ENCODE data around the gene COLEC11. TPM values are rescaled to one million over a fixed set of nuclear protein-coding genes. Genes with fewer than 3 reads are reported as not detected.
A peak's percentile ranks its signal among the peaks of the same experiment; 100 is the strongest.

Gene COLEC11
- total and polyA plus RNA-seq, 2 of the 13 experiments (the other 11 are each of a cell fraction or from before 2014, with no cell fraction given), result 1.5 to 3.0 TPM

DNA sequence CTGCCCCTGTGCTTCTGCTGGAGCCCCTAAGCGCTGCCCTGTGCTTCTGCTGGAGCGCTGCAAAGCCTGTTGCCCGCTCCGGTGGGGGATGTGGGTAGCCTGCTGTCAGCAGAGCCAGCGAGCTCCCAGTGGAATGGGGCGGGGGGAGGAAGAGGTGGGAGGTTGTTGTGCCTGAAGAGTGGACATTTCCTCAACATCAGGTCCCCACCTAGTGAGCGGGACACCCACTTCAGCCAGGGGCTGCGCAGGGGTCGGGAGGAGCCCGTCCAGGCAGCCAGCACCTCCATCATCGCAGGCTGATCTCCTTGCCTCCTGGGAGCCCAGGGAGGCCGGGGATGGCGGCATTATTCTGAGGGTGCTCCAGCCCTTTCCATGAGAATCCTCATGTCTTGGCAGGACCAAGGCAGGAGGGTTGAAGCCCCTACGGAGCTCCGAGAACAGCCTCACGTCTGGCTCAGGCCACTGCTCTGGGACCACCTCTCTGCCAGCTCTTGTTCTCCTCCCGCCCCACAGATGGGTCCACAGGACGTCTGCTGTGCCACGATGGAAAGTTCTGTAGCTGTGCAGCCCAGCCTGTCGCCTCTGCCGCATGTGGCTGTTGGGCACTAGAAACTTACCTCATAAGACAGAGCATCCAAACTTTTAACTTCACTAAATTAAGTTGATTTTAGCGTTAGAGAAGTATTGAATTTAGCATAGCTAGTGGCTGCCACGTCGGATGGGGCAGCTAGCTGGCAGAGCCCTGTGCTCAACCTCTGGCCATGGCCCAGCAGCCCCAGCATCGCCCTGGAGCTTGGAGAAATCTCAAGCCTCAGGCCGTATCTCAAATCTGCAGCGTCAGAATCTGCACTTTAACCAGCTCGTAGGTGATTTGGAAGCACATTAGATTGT, 61.2 kb downstream of the COLEC11 start:
- in situ Hi-C loops (cut with HindIII; ENCODE audit: extremely low pct_ligation_motif_present, low pct_unique_long_range_greater_than_20kb), result no loop called here
- no TSS peak for BruUV-seq (replicated peaks)
- CTCF ChIA-PET (ENCODE audit: low intra/inter-chr PET ratio, low total read pairs), result no interaction called here
- no peak for TF ChIP-seq ZNF558 (CRISPR knock-in tag; IDR thresholded peaks at IDR 0.05; ENCODE audit: borderline replicate concordance)
- TF ChIP-seq GZF1 (CRISPR knock-in tag; IDR thresholded peaks at IDR 0.05), result 0 out of 2 replicates have a peak, but pooled peaks have one; percentile 36
- 0 out of 2 replicates have a peak, but pooled peaks have one; percentile 73 for TF ChIP-seq KLF13 (CRISPR knock-in tag; IDR thresholded peaks at IDR 0.05)
- TF ChIP-seq DNMT3B (CRISPR knock-in tag; conservative IDR thresholded peaks at IDR 0.05), result no peak
- peak; percentile 66; the same call in 1 of the 2 replicates for TF ChIP-seq ZNF589 (CRISPR knock-in tag; conservative IDR thresholded peaks at IDR 0.05)
- 0 out of 2 replicates have a peak, but pooled peaks have one; percentile 79 for TF ChIP-seq ZNF598 (CRISPR knock-in tag; IDR thresholded peaks at IDR 0.05; ENCODE audit: borderline replicate concordance)
- 0 out of 2 replicates have a peak, but pooled peaks have one; percentile 63 for TF ChIP-seq GLI4 (CRISPR knock-in tag; IDR thresholded peaks at IDR 0.05; ENCODE audit: borderline replicate concordance)
- no peak for TF ChIP-seq RAD51 (IDR thresholded peaks at IDR 0.05; ENCODE audit: borderline replicate concordance)
- TF ChIP-seq TAF1 (CRISPR knock-in tag; IDR thresholded peaks at IDR 0.05), result no peak
- 0 out of 2 replicates have a peak, but pooled peaks have one; percentile 44 for TF ChIP-seq ZNF572 (CRISPR knock-in tag; IDR thresholded peaks at IDR 0.05)
- no peak for TF ChIP-seq SRY (CRISPR knock-in tag; IDR thresholded peaks at IDR 0.05)
- TF ChIP-seq THAP8 (CRISPR knock-in tag; IDR thresholded peaks at IDR 0.05; ENCODE audit: borderline replicate concordance), result no peak
- no peak for TF ChIP-seq ZMYM3 (CRISPR knock-in tag; IDR thresholded peaks at IDR 0.05)
- TF ChIP-seq, protein P1, sequence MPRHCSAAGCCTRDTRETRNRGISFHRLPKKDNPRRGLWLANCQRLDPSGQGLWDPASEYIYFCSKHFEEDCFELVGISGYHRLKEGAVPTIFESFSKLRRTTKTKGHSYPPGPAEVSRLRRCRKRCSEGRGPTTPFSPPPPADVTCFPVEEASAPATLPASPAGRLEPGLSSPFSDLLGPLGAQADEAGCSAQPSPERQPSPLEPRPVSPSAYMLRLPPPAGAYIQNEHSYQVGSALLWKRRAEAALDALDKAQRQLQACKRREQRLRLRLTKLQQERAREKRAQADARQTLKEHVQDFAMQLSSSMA (CRISPR knock-in tag; IDR thresholded peaks at IDR 0.05), result 0 out of 2 replicates have a peak, but pooled peaks have one; percentile 56
- TF ChIP-seq MTF2 (CRISPR knock-in tag; IDR thresholded peaks at IDR 0.05; ENCODE audit: borderline replicate concordance), result 0 out of 2 replicates have a peak, but pooled peaks have one; percentile 41
- TF ChIP-seq REL (CRISPR knock-in tag; conservative IDR thresholded peaks at IDR 0.05), result 0 out of 2 replicates have a peak, but pooled peaks have one; percentile 21
- no peak for TF ChIP-seq ZNF253 (CRISPR knock-in tag; IDR thresholded peaks at IDR 0.05; ENCODE audit: borderline replicate concordance)
- TF ChIP-seq THAP9 (CRISPR knock-in tag; IDR thresholded peaks at IDR 0.05; ENCODE audit: borderline replicate concordance), result peak; percentile 17; the same call in 1 of the 2 replicates
- TF ChIP-seq SMAD9 (CRISPR knock-in tag; IDR thresholded peaks at IDR 0.05), result 0 out of 2 replicates have a peak, but pooled peaks have one; percentile 37

More for the DNA sequence above, 61.2 kb downstream of the COLEC11 start:
- FAIRE-seq, result no peak
- H2AFZ ChIP-seq (ENCODE audit: low read length), result no peak overlapping the region
- H3K27ac ChIP-seq (ENCODE audit: extremely low read length, insufficient read depth, low read length), result peak overlapping the region; percentile 47
- no peaks in the 10 kb centered on the region for H3K9me3 ChIP-seq (ENCODE audit: low read length)
- 60% methylated on average over 24 of the region's 28 CpGs for WGBS (ENCODE audit: low lambda C conversion rate)
- no peak for DNase-seq (ENCODE audit: low spot score)
- peaks cover 78% of the 10 kb centered on the region for H3K4me1 ChIP-seq (ENCODE audit: insufficient read depth, low read length)
- POLR2A ChIA-PET, result interaction anchor here (1.0 to 2.4 kb wide), 8 partner anchors 9 to 278 kb away, joined by 4 to 11 read pairs (median 6); partner anchors contain the start of genes EIPR1 and RNASEH1
- peak overlapping the region; percentile 55; the same call in 1 of the 2 replicates for H3K9ac ChIP-seq (ENCODE audit: insufficient read depth, low read depth, low read length)
- intact Hi-C loops (cut with micrococcal nuclease; ENCODE audit: unreplicated experiment), result loop anchor here (5.0 to 10.0 kb wide), 2 partner anchors 279 to 351 kb away; partner anchors contain the start of genes EIPR1 and TRAPPC12
- peak overlapping the region; percentile 89 for H3K4me2 ChIP-seq (ENCODE audit: low read depth, low read length)
- H3K27me3 ChIP-seq (ENCODE audit: control insufficient read depth in 1 of 2, insufficient read depth in 2 of 2, low read length in 2 of 2), result peaks cover 0 to 10% of the 10 kb centered on the region in 2 experiments; a peak in 2 of 5 replicates
- no peaks in the 10 kb centered on the region for H4K20me1 ChIP-seq (ENCODE audit: insufficient read depth, low read length)
- H3K79me2 ChIP-seq (ENCODE audit: insufficient read depth, low read length), result no peaks in the 10 kb centered on the region
- peak overlapping the region; percentile 1 to 66 (median 36); a peak in 4 of 6 replicates for H3K4me3 ChIP-seq (replicated peaks in 1 of 3; ENCODE audit: insufficient read depth in 1 of 3, low read depth in 2 of 3, low read length in 3 of 3)
- no peaks in the 10 kb centered on the region for H3K36me3 ChIP-seq (replicated peaks in 1 of 2; ENCODE audit: control insufficient read depth in 1 of 2, insufficient read depth in 2 of 2, low read length in 2 of 2)
- ATAC-seq, result peak; percentile 0; the same call in 2 of the 3 replicates
